Spleen (tissue), 11 donors: Measurements from ENCODE around the gene HPSE2. TPM values are rescaled to one million over a fixed set of nuclear protein-coding genes. Genes with fewer than 3 reads are reported as not detected.

Source experiments
- DNase-seq: peaks from one replicate; pipeline ENCODE4 v3.0.0-alpha.2; 2020
- H3K27ac ChIP-seq, 8 donors: fragments of 200-600 bp; sonication (generic) in 7 of 8; 1 replicate in 4 of 8; 2 replicates in 4 of 8; pipeline versions ENCODE4 v1.5.0 to v1.8.0; 2016 to 2021; ENCODE audit warnings: inconsistent platforms in 4 of 8, mild to moderate bottlenecking in 4 of 8, moderate library complexity in 1 of 8
- H3K27me3 ChIP-seq, 7 donors: fragments of 200-600 bp; sonication (generic) in 6 of 7; replicated peaks in 1 of 7; 1 replicate in 4 of 7; 2 replicates in 3 of 7; pipeline versions ENCODE4 v1.5.0 to v1.8.0; 2016 to 2021; ENCODE audit warnings: inconsistent platforms in 3 of 7, mild to moderate bottlenecking in 1 of 7
- H3K36me3 ChIP-seq, 6 donors: fragments of 200-600 bp; sonication (generic) in 5 of 6; 1 replicate in 4 of 6; 2 replicates in 2 of 6; pipeline versions ENCODE4 v1.5.0 to v1.8.0; 2016 to 2021; ENCODE audit warnings: inconsistent platforms in 2 of 6
- H3K4me1 ChIP-seq, 6 donors: fragments of 200-600 bp; sonication (generic) in 5 of 6; 1 replicate in 3 of 6; 2 replicates in 3 of 6; pipeline versions ENCODE4 v1.5.0 to v1.8.0; 2016 to 2021; ENCODE audit warnings: inconsistent platforms in 3 of 6
- H3K4me3 ChIP-seq, 8 donors: fragments of 200-600 bp; sonication (generic) in 7 of 8; 1 replicate in 4 of 8; 2 replicates in 4 of 8; pipeline versions ENCODE4 v1.5.0 to v1.8.0; 2016 to 2021; ENCODE audit warnings: inconsistent platforms in 4 of 8, mild to moderate bottlenecking in 4 of 8, moderate library complexity in 2 of 8
- H3K9me3 ChIP-seq, 8 donors: fragments of 200-600 bp; sonication (generic) in 7 of 8; 1 replicate in 4 of 8; 2 replicates in 4 of 8; pipeline versions ENCODE4 v1.5.0 to v1.8.0; 2016 to 2021; ENCODE audit warnings: inconsistent platforms in 4 of 8
- POLR2A ChIP-seq, 3 donors: fragments of 450-650 bp; IDR thresholded peaks; one replicate each; pipeline ENCODE4 v1.5.1; 2017; ENCODE audit warnings: antibody characterized with exemption in 3 of 3, mild to moderate bottlenecking in 1 of 3
- POLR2AphosphoS5 ChIP-seq, 3 donors: sonication (generic); formaldehyde crosslinking; IDR thresholded peaks; one replicate each; pipeline ENCODE4 v1.5.1; 2017; ENCODE audit warnings: antibody characterized with exemption in 3 of 3
- WGBS, 5 donors: extraction: QIAGEN DNeasy Blood & Tissue Kit in 3 of 5; methylation state at CpG; one replicate each; pipeline versions ENCODE4 v1.1.5 to v1.1.7; 2013 to 2018; 5-methylcytosine and 5-hydroxymethylcytosine counted together
- intact Hi-C: fragments of 100-400 bp; cut with DNase I; formaldehyde crosslinking; loops from one replicate; pipeline ENCODE4 v1.15.0; 2023; ENCODE audit warnings: low total_unique reads
- polyA plus RNA-seq, 3 donors: library from polyadenylated mRNA; stranded (reverse); fragments of 200-250 nt; gene quantifications; one replicate each; pipeline ENCODE4 v1.2.1, GENCODE V29; 2013
- total RNA-seq, 7 donors: library from RNA; depleted of rRNA in 3 of 7; stranded (reverse); fragments of >200 nt in 3 of 7; fragmentation: NEBNext Ultra II Directional in 4 of 7; extraction: Animal tissue kit (Norgen Biotek cat#: 25700) in 4 of 7; gene quantifications; one replicate each; pipeline versions ENCODE4 v1.1.0 to v1.2.1, GENCODE V29; 2016 to 2021
- TF ChIP-seq, protein P1 (sequence below), 11 experiments: fragments of 200-600 bp in 7 of 11; fragments of 450-650 bp in 4 of 11; sonication (generic) in 4 of 11; IDR thresholded peaks in 8 of 11; conservative IDR thresholded peaks in 3 of 11; 1 replicate in 7 of 11; 2 replicates in 4 of 11; pipeline versions ENCODE4 v1.4.0 to v1.8.0; 2016 to 2021; ENCODE audit warnings: antibody characterized with exemption in 11 of 11, inconsistent platforms in 4 of 11, mild to moderate bottlenecking in 1 of 11
- donor health status: healthy with polysubstance abuse.
- donor health status: DM: no; HTN: no; CAD: no; lungs with moderate emphysema.
- donor health status: DM: no; HTN: no; CAD: no.
- donor health status: Bipolar disorder and iron deficiency.
- donor health status: healthy.
- donor health status: DM: no; HTN: no; CAD: no.
- donor health status: DM: yes; HTN: yes; CAD: no.

The HPSE2 gene
- total and polyA plus RNA-seq, 10 donors: 0.02 to 0.64 (median 0.03) TPM; not detected in 5

DNA sequence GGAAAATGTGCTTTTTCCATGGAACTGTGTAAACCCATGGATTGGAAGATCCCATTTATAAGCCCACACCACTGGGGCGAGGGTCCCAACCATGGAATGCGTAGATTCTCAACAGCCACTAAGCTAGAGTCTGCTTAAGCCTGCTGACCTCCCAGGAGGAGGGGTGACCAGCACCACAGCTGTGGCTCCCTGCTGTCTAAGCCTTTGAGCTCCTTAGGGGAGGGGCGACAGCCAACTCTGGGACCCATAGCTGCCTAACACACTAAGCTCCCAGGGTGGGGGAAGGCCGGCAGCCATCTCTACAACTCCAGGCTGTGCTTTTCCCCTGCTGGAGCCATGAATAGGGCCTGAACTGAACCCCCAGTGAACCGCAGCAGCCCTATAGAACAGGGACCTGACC is 539.1 kb downstream of the HPSE2 start:
- intact Hi-C loops: no loop called here
- H3K27ac ChIP-seq: no peak overlapping the region
- WGBS, 5 donors: 57 to 82% (median 68%) methylated on average over 4 to 5 of the region's 5 CpGs

DNA sequence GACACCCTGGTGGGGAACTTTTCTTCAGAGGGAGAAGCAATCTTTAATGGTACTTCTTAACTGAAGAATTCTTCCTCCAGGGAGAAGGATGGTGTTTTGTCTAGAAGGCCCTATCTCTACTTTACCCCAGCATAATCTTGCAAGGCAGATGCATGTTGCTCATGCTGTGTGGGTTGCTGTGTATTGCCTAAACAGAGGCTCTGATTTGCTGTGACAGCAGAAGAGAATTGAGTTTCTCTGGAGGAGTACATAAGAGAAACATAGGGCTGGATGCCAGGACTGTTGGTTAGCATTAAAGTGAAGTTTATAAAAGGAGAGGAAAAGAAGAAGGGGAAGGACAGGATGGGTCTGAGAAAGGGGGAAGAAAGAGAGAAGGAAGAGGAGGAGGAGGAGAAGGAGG is 540.8 kb downstream of the HPSE2 start:
- H3K4me3 ChIP-seq: no peak overlapping the region
- intact Hi-C loops: no loop called here
- H3K4me1 ChIP-seq: no peaks in the 10 kb centered on the region
- no peaks in the 10 kb centered on the region for H3K36me3 ChIP-seq
- no peaks in the 10 kb centered on the region for H3K9me3 ChIP-seq
- peak overlapping the region in 4 of 8 donors; percentile 15 to 55 (median 36) for H3K27ac ChIP-seq
- no peak for TF ChIP-seq POLR2A (IDR thresholded peaks at IDR 0.05)
- TF ChIP-seq POLR2AphosphoS5 (IDR thresholded peaks at IDR 0.05): no peak
- TF ChIP-seq, protein P1, sequence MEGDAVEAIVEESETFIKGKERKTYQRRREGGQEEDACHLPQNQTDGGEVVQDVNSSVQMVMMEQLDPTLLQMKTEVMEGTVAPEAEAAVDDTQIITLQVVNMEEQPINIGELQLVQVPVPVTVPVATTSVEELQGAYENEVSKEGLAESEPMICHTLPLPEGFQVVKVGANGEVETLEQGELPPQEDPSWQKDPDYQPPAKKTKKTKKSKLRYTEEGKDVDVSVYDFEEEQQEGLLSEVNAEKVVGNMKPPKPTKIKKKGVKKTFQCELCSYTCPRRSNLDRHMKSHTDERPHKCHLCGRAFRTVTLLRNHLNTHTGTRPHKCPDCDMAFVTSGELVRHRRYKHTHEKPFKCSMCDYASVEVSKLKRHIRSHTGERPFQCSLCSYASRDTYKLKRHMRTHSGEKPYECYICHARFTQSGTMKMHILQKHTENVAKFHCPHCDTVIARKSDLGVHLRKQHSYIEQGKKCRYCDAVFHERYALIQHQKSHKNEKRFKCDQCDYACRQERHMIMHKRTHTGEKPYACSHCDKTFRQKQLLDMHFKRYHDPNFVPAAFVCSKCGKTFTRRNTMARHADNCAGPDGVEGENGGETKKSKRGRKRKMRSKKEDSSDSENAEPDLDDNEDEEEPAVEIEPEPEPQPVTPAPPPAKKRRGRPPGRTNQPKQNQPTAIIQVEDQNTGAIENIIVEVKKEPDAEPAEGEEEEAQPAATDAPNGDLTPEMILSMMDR (IDR thresholded peaks at IDR 0.05 in 8 of 11, conservative IDR thresholded peaks at IDR 0.05 in 3 of 11): no peak
- peaks cover 0 to 11% (median 0%) of the 10 kb centered on the region in 7 donors for H3K27me3 ChIP-seq
- DNase-seq: no peak

More for the DNA sequence above, 539.1 kb downstream of the HPSE2 start:
- Histone ChIP-seq H3K4me1 (no peaks in the 10 kb centered on the region), H3K36me3 (no peaks in the 10 kb centered on the region), H3K27me3 (peaks cover 0 to 5% (median 0%) of the 10 kb centered on the region in 7 donors), H3K9me3 (no peaks in the 10 kb centered on the region), H3K4me3 (no peak overlapping the region)
- DNase-seq: no peak
- TF ChIP-seq, protein P1 (IDR thresholded peaks at IDR 0.05 in 8 of 11, conservative IDR thresholded peaks at IDR 0.05 in 3 of 11): no peak
- no peak for TF ChIP-seq POLR2AphosphoS5 (IDR thresholded peaks at IDR 0.05)
- TF ChIP-seq POLR2A (IDR thresholded peaks at IDR 0.05): no peak

DNA sequence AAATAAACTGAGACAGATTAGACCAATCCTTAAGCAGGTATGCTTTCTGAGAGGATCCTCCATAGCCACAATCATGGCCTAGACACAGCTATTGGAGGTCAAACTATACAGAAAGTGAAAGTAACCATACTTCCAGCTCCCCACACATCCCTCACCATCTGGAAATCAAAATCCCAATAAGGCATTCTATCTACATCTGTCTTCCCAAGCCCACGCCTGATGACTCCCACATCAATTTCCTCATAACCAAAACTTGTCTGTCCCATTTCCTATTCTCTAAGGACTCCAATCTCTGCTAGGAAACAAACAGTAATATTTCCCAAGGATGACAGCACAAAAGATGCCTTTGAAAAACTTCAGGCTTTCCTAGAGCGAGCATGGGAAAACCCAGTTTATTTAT is 541.6 kb downstream of the HPSE2 start:
- Histone ChIP-seq H3K9me3 (peaks cover 0 to 8% (median 2%) of the 10 kb centered on the region in 8 donors), H3K27ac (peak overlapping the region in 4 of 8 donors; percentile 15 to 55 (median 36)), H3K4me1 (no peaks in the 10 kb centered on the region), H3K36me3 (no peaks in the 10 kb centered on the region), H3K27me3 (peaks cover 0 to 12% (median 0%) of the 10 kb centered on the region in 7 donors), H3K4me3 (no peak overlapping the region)
- 61 to 73% (median 70%) methylated on average over 2 of the region's 2 CpGs for WGBS, 5 donors
- intact Hi-C loops: no loop called here
- no peak for DNase-seq
- TF ChIP-seq POLR2AphosphoS5 (IDR thresholded peaks at IDR 0.05) (no peak), POLR2A (IDR thresholded peaks at IDR 0.05) (no peak)
- TF ChIP-seq, protein P1 (IDR thresholded peaks at IDR 0.05 in 8 of 11, conservative IDR thresholded peaks at IDR 0.05 in 3 of 11): no peak

DNA sequence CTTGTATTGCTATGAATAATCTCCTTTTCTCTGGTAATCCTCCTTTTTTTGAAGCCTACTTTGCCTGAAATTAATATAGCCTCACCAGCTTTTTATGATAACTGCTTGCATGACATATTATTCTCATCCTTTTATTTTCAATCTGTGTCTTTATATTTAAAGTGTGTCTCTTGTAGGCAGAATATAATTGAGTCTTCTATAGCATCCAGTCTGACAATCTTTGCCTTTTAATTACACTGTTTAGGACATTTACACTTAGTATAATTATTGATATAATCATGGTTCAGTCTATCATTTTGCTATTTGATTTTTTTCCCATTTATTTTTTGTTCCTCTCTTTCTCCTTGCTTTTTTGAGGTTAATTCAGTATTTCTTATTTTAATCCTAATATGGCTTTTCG is 548.0 kb downstream of the HPSE2 start:
- no peaks in the 10 kb centered on the region for H3K4me1 ChIP-seq
- H3K27ac ChIP-seq: no peak overlapping the region
- DNase-seq: no peak
- H3K36me3 ChIP-seq: no peaks in the 10 kb centered on the region
- peaks cover 0 to 36% (median 24%) of the 10 kb centered on the region in 8 donors for H3K9me3 ChIP-seq
- H3K27me3 ChIP-seq: peaks cover 0 to 10% (median 0%) of the 10 kb centered on the region in 7 donors
- TF ChIP-seq, protein P1 (IDR thresholded peaks at IDR 0.05 in 8 of 11, conservative IDR thresholded peaks at IDR 0.05 in 3 of 11): no peak
- TF ChIP-seq POLR2AphosphoS5 (IDR thresholded peaks at IDR 0.05) (no peak), POLR2A (IDR thresholded peaks at IDR 0.05) (no peak)
- 0 to 100% (median 93%) methylated on average over 1 of the region's 1 CpG for WGBS, 5 donors
- H3K4me3 ChIP-seq: no peak overlapping the region
- intact Hi-C loops: no loop called here
